Kidney tubule cell (primary cell): ENCODE data around the gene EXOC4.
"Not testable (repeated sequence)": the region's sequence is repeated elsewhere in the genome, so short reads cannot be mapped to it uniquely, and the experiment has no call there.

Experiments
- DNase-seq: peaks from one replicate; pipeline ENCODE4 v3.0.0-alpha.2; 2018; ENCODE audit warnings: low spot score

The EXOC4 gene

DNA sequence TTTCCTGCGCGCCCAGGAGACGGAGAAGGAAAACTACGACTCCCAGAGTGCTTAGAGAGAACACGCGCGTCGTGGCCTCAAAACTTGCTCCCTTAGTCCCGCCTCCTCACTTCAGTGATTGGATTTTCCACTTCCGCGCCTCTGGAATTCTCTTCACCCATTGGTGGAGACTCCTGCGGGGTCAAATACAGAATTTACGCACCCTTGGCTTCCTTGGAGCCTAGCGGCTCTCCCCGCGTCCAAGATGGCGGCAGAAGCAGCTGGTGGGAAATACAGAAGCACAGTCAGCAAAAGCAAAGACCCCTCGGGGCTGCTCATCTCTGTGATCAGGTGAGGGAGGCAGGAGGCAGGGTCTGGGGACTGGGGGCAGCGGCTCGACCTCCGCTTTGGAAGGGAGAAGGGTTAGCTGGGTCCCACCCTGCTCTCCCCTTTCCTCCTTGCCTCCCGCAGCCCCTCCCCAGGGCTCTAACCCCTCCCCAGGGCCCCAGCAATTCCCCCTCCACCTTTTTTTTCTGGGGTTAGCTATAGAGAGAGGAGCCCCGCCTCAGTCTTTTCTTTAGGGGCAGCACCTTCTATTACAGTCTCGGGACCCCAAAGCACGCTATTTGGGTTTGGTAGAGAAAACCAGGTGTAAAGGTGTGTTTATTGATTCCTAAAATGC lies at the start of gene EXOC4:
Gene EXOC4 (plus strand): TSS at position 221 of the 661 bp plus-strand sequence.
- peak; percentile 98 for DNase-seq

DNA sequence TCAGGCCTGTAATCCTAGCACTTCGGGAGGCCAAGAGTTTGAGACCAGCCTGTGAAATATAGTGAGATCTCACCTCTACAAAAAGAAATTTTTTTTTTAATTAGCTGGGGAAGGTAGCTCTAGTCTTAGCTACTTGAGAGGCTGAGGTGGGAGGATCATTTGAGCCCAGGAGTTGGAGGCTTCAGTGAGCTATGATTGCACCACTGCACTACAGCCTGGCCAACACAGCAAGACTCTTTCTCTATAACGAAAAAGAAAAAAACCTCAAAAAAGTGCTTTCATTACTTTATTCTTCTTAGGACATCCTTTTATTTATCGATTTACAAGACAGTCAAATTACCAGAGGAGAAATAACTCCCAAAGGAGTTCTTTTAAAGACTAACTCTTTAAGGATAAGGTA lies 49.4 kb upstream of the EXOC4 start:
- no peak for DNase-seq

DNA sequence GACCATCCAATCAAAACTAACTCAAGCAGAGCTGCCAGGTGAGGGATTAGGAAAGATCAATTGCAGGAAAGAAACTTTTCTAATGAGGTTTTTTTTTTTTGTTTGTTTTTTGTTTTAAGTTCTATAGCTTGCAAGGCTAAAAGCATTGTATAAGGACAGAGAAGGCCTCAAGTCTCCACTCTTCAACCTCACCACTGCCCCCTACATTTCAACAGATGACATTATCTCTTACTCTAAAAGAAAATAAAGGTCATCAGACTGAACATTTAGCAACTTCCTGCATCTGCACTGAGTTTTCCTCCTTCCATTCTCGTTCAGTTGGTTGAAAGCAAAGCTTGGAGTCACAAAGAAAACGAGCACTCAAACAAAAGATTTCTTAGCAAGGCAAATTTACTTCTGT lies 45.2 kb upstream of the EXOC4 start:
- DNase-seq: peak; percentile 17

DNA sequence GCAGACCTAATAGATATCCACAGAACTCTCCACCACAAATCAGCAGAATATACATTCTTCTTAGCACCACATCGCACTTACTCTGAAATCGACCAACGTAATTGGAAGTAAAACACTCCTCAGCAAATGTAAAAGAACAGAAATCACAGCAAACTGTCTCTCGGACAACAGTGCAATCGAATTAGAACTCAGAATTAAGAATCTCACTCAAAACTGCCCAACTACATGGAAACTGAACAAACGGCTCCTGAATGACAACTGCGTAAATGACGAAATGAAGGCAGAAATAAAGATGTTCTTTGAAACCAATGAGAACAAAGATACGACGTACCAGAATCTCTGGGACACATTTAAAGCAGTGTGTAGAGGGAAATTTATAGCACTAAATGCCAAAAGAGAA lies 42.1 kb upstream of the EXOC4 start:
- not testable (repeated sequence) for DNase-seq

DNA sequence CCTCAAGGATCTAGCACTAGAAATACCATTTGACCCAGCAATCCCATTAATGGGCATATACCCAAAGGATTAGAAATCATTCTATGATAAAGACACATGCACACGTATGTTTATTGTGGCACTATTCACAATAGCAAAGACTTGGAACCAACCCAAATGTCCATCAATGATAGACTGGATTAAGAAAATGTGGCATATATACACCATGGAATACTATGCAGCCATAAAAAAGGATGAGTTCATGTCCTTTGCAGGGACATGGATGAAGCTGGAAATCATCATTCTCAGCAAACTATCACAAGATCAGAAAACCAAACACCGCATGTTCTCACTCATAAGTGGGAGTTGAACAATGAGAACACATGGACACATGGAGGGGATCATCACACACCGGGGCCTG lies 39.1 kb upstream of the EXOC4 start:
- not testable (repeated sequence) for DNase-seq

DNA sequence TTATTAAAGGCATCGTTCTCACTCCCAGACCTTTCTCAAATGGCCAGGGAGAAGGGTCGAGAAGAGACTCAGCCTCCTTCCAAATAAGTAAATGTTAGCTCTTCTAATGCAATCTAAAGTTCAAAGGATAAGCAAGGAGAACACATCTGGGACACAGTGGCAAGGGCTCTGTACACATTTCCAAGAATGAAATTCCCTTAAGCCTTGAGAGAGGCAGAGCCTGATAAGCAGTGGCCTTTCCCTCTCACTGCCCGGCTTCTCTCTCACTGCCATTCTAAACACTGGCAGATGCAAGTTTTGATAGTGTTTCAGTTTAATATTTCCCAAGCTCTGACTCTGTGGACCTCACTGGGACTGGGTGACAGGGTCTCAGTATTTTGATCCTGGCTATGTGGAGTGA lies 35.1 kb upstream of the EXOC4 start:
- DNase-seq: no peak

DNA sequence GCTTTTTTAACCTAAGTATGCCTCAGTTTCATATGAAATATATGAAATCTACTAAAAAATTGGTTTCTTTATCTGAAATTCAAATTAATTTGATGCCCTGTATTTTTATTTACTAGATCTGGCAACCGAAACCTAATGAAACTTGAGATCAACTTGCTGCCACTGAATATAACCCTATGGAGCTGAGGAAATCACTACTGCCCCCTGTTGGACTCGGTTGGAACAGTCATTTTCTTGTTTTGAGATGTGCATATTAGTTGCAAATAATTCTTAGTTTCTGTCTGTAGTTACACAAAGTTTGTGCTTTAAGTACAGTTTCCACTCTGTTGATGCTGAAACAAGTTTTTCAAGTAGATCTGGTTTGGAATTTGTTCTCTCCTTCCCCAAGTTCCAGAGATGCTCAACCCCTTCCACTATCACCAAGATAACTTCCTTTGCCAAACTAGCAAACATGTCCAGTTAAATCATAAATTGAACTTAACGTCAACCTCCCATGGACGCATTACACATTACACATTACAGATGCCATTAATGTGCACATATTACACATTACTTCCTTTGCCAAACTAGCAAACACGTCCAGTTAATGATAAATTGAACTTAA lies 22.2 kb upstream of the EXOC4 start:
- peak; percentile 56 for DNase-seq

DNA sequence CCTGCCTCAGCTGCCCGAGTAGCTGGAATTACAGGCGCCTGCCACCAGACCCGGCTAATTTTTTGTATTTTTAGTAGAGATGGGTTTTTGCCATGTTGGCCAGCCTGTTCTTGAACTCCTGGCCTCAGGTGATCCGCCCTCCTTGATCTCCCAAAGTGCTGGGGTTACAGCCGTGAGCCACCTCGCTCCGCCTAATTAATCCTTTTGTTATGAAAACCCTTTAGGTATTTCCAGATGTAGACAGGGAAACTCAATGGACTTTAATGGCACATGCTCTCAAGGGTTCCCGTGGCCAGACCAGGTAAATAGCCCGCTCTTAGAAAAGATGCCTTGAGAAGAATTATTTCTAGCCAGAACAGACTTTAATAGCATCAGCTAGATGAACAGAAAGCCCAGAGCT lies 19.7 kb upstream of the EXOC4 start:
- no peak for DNase-seq

DNA sequence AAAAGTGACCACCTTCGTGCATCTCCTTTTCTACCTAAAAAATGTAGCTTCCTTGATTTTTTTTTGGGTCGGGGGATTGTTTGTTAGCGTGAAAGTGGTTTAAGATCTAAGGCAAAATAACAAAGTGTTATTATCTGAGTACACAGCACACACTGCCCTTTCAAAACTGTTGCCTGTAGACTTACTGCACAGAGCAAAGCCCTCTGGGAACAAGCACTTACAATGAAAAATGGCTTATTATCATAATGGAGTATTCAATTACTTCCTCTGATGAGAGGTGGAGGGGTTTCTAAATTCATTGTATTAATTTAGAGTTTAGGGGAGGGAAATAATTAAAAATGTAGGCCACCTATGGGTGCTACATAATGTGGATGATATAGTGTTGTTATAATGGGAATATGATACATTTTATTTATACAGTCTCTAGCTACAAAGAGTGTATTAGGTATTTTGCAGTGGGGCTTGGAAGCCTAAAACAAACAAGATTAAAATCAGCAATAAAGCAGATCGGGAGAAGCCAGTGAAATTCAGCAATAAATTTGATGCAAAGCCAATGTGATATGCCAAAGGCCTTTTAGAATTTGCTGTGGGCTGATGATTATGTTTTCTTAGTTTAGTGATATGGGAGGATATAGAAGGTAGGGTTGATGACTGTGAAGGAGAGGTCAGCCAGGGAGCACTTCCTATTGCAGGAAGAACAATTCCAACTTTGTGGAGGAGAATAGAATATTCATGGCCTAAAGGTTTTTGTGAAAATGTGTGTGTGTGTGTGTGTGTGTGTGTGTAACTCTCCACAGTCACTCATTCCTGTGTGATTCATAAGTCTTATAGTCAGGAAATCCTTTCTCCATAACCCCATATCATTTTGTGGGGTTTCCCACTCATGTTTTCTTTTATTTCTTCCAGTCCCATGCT lies 17.7 kb upstream of the EXOC4 start:
- peak; percentile 27 for DNase-seq

DNA sequence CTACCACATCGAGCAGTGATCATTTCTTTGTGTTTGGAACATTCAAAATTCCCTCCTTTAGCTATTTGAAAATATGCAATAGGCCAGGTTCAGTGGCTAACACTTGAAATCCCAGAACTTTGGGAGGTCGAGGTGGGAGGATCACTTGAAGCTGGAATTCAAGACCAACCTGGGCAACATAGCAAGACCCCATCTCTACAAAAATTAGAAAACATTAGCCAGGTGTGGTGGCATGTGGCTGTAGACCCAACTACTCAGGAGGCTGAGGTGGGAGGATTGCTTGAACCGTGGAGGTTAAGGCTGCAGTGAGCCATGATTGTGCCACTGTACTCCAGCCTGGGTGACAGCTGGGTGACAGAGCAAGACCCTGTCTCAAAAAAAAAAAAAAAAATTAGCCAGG lies 15.3 kb upstream of the EXOC4 start:
- no peak for DNase-seq

DNA sequence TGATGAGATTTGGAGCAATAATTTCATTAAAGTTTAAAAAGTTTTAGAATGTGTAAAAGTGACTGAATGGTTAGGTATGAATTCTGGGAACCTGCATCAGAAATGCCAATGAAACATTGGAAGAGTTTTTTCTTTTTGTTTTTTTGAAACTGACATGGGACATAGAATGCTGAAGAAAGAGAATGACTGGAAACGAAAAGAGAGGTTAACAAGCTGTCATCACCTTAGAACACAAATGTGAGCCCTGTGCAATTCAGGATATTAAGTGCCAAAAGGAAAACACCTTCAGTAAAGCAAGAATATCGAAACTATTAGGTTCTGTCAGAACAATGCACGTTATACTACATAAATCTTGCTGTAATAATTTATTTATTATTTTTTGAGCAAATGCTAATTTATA lies 12.6 kb upstream of the EXOC4 start:
- DNase-seq: no peak

DNA sequence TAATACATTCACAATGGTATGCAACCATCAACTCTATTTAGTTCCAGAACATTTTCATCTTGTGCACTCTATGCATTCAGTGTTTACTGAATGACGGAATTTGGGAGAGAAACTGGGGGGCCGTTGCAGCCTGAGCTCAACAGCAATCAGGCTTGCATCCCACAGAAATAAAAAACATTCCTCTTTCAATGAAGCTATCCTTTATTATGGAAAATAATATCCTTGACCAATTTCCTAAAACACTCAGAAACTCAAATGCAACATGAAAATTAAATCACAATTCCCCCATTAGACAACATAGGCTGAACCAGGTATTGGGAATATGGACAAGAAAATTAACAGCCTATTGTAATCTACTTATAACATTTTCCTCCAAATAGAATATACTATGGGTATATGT lies 6.3 kb upstream of the EXOC4 start:
- DNase-seq: no peak

DNA sequence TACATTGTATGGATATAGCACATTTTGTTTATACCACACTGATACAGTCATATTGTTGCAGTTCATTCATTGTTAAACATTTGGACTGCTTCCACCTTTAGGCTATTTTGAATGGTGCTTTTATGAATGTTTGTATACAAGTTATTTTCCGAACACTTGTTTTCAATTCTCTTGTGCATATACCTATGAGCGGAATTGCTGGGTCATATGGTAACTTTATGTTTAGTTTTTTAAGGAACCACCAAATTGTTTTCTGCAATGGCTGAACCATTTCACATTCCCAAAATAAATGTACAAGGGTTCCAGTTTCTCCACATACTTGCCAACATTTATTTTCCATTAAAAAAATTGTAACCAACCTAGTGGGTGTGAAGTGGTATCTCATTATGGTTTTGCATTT lies 4.0 kb upstream of the EXOC4 start:
- no peak for DNase-seq

DNA sequence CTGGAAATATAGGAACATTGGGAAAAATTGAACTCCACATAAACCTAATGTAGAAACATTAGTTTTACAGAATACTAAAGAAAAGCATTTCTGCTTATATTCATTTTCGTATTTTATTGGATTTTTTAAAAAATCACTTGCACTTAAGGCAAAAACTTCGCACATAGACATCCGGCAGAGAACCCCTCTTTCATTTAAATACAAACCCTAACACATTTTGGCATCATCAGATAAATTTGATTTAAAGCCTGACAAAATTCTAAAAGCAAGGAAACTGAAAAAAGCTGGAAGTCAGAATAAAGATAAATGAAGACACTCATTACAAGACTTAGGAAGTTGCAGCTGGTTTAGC lies 396 bp upstream of the EXOC4 start:
- DNase-seq: no peak

DNA sequence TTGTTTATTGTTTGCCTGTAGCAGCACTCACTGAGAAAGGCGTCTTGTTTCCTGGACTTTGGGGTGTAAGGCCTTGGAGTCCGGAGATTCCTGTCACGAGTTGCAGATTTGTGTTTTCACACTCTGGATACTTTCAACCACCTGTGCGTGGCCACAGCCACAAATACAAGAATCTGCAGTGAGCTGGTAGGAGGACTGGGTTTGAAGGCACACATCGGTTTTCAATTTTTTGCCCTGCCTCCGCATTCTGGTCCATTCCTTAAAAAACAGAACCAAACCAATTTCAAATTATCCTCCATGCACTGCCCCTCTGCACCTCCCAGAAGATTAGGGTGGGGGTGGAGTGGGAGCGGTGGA lies 619 bp downstream of the EXOC4 start:
- DNase-seq: peak; percentile 19

DNA sequence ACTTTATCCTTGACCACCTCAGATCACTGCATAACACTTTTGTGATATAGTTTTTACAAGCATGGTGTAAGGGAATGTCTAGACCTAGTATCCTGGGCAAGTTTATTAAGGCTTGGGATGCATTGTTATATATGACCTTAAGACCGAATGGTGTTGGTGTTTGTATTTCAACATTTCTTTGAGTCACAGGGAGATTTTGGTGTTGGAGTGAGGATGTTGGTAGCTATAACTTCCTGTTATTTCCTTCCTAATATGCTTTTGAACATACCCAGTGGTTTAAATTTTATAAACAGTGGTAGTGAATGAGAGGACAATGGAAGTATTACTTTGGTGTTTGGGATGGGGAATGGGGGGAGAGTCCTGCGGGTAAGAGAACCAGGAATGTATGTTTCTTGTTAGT lies 2.6 kb downstream of the EXOC4 start:
- no peak for DNase-seq

DNA sequence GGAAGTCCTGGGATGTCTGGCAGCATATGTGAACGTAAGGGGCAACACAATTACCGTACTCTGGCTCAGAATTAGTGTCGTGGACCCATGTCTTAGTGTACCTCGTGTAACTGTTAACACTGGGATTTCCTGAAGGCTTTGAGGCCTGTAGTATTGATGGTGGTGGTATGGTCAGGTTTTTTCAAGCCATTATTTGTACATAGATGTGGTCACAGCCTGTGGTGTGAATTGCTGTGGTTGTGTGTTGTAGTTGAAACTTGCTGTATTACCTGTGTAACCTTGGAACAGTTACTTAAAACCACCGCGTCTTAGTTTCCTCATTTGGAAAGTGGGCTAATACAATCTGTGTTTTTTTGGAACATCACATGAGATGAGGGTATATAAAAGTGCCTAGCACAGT lies 5.3 kb downstream of the EXOC4 start:
- no peak for DNase-seq

DNA sequence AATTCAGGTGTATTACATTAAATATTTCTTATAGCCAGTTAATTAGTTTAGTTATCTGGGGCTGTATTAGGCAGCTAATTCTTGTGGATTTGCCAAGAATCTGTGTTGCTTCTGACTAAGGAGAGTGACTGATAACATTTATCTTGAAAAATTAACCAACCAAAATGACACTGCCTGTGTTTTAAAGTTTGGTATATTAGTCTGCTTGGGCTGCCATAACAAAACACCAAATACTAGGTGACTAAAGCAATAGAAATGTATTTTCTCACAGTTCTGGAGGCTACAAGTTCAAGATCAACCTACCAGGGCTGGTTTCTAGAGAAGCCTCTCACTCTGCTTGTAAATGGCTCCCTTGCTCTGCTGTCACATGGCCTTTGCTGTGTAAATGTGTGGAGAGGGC lies 12.9 kb downstream of the EXOC4 start:
- DNase-seq: peak; percentile 61

DNA sequence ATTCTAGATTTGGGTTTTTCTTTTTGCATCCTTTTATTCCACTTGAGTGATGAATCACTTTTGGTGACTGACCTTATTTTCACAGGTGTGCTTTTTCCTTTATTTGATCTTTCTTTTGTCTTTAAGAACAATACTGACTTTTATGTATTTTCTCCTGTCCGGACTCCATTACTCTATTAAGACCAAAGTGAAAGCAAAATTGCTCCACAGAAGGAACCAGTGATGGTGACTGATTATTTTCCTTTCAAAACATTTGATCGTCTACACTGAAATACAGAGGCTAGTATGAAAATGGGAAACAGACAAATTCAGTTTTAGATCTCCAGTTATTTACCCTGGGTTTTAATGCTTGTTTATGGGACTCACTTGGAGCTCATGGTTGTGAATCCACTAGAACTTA lies 15.5 kb downstream of the EXOC4 start:
- no peak for DNase-seq

DNA sequence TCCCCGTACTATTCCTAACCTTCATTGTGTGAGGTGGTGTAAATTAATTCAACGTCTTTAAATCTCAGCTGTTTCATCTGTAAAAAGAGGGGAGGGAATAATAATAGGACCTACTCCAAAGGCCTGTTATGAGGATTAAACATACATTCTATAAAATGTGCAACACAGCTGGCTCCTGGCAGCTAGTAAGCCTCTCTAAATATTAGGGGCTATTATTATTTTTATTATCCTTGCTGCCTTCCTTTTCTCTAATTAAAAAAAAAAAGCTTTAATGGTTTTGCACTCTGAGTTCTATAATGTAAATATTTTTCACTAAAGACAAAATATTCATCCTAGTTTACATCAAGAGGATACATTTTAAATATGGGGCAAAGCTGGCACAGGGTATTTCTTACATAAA lies 19.5 kb downstream of the EXOC4 start:
- DNase-seq: no peak

DNA sequence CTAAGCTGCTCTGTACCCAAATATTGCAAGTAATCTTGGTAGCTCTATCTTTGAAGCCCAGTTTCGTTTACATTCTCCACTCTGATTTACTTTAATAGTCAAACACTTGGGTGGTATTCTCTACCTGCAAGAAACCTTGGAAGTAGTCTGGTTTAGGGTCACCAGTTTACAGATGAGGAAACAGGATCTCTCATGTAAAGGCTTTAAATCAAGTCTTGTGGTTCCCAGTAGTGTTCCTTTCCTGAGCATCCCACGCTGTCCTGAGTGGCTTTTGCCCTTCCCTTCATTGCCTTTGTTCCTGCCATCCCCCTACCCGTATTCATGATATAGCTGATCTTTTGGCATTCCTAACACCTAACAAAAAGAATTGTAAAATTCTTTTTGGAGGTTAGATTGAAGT lies 20.3 kb downstream of the EXOC4 start:
- DNase-seq: no peak

DNA sequence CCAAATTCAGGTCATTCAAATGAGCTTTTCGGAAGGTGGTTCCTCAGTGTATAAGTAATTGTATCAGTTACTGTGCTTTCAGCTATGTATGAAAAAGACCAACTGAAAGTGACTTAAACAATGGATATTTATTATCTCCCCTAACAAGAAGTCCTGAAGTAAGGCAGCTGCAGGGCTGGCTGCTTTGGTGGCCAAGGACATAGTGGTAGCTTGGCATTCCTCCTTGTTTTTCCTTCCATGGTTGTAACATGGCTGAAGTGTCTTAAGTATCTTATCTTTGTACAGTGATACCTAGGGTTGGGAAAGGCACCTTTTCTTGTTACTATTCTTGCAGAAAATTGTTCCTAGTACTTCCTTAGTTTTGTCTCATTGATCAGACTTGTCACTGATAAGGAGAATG lies 21.4 kb downstream of the EXOC4 start:
- DNase-seq: no peak

DNA sequence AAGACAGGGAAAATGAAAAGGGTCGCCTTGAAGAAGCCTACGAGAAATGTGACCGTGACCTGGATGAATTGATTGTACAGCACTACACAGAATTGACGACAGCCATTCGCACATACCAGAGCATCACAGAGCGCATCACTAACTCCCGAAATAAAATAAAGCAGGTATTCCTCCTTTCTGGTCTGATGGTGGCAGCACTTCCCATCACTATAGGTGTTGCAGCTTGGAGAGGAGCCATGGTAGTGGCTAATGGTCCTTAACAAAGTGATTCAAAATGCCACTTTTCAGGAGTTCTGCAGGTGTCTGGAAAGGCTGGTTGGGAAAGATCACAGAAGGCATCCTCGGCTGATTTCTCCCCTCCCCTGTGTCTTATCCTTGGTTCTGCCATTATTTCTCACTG lies 22.1 kb downstream of the EXOC4 start:
- DNase-seq: peak; percentile 33
